ENCODE measurements around the gene LILRA5. TPM values are rescaled to one million over a fixed set of nuclear protein-coding genes. Genes with fewer than 3 reads are reported as not detected.

The LILRA5 gene
- total RNA-seq, 1 experiment from 2014 or later = not detected

DNA sequence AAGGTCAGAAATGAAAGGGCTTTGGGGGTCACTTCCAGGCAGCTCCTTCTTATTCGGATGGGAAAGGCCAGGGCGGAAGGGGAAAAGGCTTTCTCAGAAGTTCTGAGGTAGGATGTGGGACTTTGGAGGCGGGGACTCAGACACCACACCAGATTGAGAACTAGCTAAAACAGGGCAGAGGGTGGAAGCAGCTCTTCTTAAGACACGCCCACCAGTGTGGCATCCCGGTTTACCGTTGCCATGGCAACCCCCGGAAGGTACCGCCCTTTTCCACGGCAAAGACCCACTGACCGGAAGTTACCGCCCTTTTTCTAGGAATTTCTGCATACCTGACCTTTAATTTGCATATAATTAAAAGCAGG lies 3.8 kb upstream of the LILRA5 start:
- Histone ChIP-seq H4K20me1 (ENCODE audit: insufficient read depth) (no peaks in the 10 kb centered on the region), H2AFZ (ENCODE audit: low read depth, low read length, poor library complexity, severe bottlenecking) (no peak overlapping the region), H3K4me2 (ENCODE audit: low read length) (no peak overlapping the region), H3K4me1 (ENCODE audit: control insufficient read depth in 1 of 2, insufficient read depth in 2 of 2, low read length in 2 of 2) (no peaks in the 10 kb centered on the region), H3K9me2 (ENCODE audit: insufficient read depth) (no peaks in the 10 kb centered on the region), H3K27ac (ENCODE audit: low read depth, low read length) (no peak overlapping the region), H3K36me3 (ENCODE audit: control insufficient read depth in 1 of 2, insufficient read depth in 2 of 2, low read length in 2 of 2) (no peaks in the 10 kb centered on the region), H3K79me2 (ENCODE audit: insufficient read depth, low read length) (no peaks in the 10 kb centered on the region), H3K9ac (ENCODE audit: low read length) (no peak overlapping the region), H3K4me3 (replicated peaks in 1 of 2; ENCODE audit: low read depth in 1 of 2, low read length in 2 of 2) (no peak overlapping the region), H3K9me3 (ENCODE audit: control insufficient read depth in 1 of 2, insufficient read depth in 1 of 2, low read depth in 1 of 2, low read length in 2 of 2) (peaks cover 0 to under 1% of the 10 kb centered on the region in 2 experiments; a peak in 2 of 4 replicates), H3K27me3 (ENCODE audit: insufficient read depth, low read length) (no peaks in the 10 kb centered on the region)
- intact Hi-C loops (cut with micrococcal nuclease) = no loop called here
- no TSS peak for BruUV-seq (replicated peaks)
- 0 out of 2 replicates have a peak, but pooled peaks have one; percentile 27 for ATAC-seq
- DNase-seq (ENCODE audit: low read depth, low spot score) = no peak
- TF ChIP-seq FOSL1 (IDR thresholded peaks at IDR 0.05; ENCODE audit: low read depth) (no peak), ELF1 (IDR thresholded peaks at IDR 0.05; ENCODE audit: borderline replicate concordance, low read depth) (no peak), POLR2A (IDR thresholded peaks at IDR 0.05; ENCODE audit: borderline replicate concordance, extremely low read depth, insufficient read depth, insufficient read length) (no peak), ZNF274 (IDR thresholded peaks at IDR 0.05; ENCODE audit: low read depth, low read length) (no peak), SRF (IDR thresholded peaks at IDR 0.05; ENCODE audit: low read depth) (no peak), EZH2 (IDR thresholded peaks at IDR 0.05) (no peak), EGR1 (IDR thresholded peaks at IDR 0.05; ENCODE audit: low read depth) (no peak)
- TF ChIP-seq, protein P1, sequence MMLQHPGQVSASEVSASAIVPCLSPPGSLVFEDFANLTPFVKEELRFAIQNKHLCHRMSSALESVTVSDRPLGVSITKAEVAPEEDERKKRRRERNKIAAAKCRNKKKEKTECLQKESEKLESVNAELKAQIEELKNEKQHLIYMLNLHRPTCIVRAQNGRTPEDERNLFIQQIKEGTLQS (IDR thresholded peaks at IDR 0.05) = no peak
- TF ChIP-seq, protein P2, sequence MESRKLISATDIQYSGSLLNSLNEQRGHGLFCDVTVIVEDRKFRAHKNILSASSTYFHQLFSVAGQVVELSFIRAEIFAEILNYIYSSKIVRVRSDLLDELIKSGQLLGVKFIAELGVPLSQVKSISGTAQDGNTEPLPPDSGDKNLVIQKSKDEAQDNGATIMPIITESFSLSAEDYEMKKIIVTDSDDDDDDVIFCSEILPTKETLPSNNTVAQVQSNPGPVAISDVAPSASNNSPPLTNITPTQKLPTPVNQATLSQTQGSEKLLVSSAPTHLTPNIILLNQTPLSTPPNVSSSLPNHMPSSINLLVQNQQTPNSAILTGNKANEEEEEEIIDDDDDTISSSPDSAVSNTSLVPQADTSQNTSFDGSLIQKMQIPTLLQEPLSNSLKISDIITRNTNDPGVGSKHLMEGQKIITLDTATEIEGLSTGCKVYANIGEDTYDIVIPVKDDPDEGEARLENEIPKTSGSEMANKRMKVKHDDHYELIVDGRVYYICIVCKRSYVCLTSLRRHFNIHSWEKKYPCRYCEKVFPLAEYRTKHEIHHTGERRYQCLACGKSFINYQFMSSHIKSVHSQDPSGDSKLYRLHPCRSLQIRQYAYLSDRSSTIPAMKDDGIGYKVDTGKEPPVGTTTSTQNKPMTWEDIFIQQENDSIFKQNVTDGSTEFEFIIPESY (IDR thresholded peaks at IDR 0.05; ENCODE audit: extremely low read depth, insufficient replicate concordance, low read length) = no peak
- RAD21 ChIA-PET (ENCODE audit: low non-redundant PET in 1 of 2, low total read pairs in 2 of 2, uncharacterized antibody in 2 of 2, unreplicated experiment in 2 of 2) = no interaction called here
- POLR2A ChIA-PET = no interaction called here
- CTCF ChIA-PET = interaction anchor here (2.3 kb wide), 1 partner anchor 8 kb away, joined by 7 read pairs; no protein-coding TSS in a partner anchor
